Measurements from ENCODE around the gene PPFIA4. TPM values are rescaled to one million over a fixed set of nuclear protein-coding genes. Genes with fewer than 3 reads are reported as not detected.
A peak's percentile ranks its signal among the peaks of the same experiment; 100 is the strongest.

Gene PPFIA4
- total RNA-seq, 1 donor from 2014 or later = 14.7 TPM

DNA sequence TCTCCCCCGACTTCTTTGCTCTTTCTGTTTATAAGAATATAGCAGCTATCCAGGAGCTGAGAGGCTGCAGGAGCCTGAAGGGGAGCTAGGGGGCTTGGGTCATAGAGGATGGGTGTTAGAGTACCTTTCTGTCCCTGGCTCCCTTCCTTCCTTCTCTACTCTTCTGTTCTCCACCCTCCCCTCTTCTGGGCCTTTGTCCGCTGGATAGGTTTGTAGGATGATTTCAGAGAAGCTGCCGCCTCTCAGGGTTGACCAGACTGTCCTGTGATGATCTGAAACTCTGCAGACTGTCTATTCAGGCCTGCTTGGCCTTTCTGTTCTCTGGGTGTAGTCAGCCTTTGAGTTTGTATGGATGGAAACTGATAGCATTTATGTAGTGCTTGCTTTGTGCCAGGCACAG lies 26.3 kb downstream of the PPFIA4 start:
- peaks cover 16% of the 10 kb centered on the region for H3K4me1 Mint-ChIP-seq (ENCODE audit: low read depth)
- peaks cover 27% of the 10 kb centered on the region for H3K36me3 Mint-ChIP-seq (ENCODE audit: low read depth)
- peaks cover 16% of the 10 kb centered on the region for H3K27me3 Mint-ChIP-seq (ENCODE audit: low read depth)
- no peak overlapping the region for H3K27ac Mint-ChIP-seq (ENCODE audit: unreplicated experiment)
- H3K4me3 Mint-ChIP-seq (ENCODE audit: unreplicated experiment) = no peak overlapping the region
- no peak for DNase-seq (ENCODE audit: low spot score)
- H3K9me3 Mint-ChIP-seq (ENCODE audit: low read depth) = no peaks in the 10 kb centered on the region
- TF ChIP-seq, protein P1, sequence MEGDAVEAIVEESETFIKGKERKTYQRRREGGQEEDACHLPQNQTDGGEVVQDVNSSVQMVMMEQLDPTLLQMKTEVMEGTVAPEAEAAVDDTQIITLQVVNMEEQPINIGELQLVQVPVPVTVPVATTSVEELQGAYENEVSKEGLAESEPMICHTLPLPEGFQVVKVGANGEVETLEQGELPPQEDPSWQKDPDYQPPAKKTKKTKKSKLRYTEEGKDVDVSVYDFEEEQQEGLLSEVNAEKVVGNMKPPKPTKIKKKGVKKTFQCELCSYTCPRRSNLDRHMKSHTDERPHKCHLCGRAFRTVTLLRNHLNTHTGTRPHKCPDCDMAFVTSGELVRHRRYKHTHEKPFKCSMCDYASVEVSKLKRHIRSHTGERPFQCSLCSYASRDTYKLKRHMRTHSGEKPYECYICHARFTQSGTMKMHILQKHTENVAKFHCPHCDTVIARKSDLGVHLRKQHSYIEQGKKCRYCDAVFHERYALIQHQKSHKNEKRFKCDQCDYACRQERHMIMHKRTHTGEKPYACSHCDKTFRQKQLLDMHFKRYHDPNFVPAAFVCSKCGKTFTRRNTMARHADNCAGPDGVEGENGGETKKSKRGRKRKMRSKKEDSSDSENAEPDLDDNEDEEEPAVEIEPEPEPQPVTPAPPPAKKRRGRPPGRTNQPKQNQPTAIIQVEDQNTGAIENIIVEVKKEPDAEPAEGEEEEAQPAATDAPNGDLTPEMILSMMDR (IDR thresholded peaks at IDR 0.05) = no peak

DNA sequence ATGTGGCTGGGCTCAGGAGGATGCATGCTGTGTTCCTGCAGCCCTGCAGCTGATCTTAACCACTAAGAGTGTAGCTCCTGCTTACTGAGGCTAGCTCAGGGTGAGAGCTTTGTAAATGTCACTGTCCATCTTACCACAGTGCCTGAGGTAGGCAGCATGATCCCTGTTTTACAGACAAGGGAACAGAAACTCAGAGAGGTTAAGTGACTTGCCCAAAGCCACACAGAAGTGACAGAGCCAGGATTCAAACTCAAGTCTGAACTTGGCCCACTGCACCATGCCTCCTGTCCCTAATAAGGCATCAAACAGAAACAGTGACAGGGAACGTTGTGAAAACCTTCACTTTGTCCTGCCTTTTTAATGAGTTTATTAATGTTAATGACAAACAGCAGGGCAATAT lies 27.9 kb downstream of the PPFIA4 start:
- peaks cover 20% of the 10 kb centered on the region for H3K27me3 Mint-ChIP-seq (ENCODE audit: low read depth)
- TF ChIP-seq, protein P1 (IDR thresholded peaks at IDR 0.05) = no peak
- no peaks in the 10 kb centered on the region for H3K9me3 Mint-ChIP-seq (ENCODE audit: low read depth)
- H3K4me1 Mint-ChIP-seq (ENCODE audit: low read depth) = peaks cover 19% of the 10 kb centered on the region
- DNase-seq (ENCODE audit: low spot score) = no peak
- no peak overlapping the region for H3K4me3 Mint-ChIP-seq (ENCODE audit: unreplicated experiment)
- peaks cover 28% of the 10 kb centered on the region for H3K36me3 Mint-ChIP-seq (ENCODE audit: low read depth)
- H3K27ac Mint-ChIP-seq (ENCODE audit: unreplicated experiment) = no peak overlapping the region

DNA sequence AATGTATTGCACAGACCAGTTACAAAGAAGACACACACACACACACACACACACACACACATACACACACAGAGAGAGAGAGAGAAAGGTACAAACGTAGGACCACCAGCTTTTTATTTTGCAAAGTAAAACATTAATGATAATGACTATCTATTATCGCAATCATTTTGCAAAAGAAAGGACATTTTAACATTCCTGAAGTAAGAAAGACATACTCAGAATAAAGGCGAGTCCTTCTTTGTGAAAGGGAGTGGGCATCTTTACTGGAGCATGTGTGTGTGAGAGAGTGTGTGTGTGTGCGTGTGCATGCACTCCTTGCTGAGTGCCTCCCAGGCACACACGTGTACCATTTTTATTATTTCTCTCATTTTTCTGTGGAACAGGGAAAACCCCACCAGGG lies 28.4 kb downstream of the PPFIA4 start:
- H3K27ac Mint-ChIP-seq (ENCODE audit: unreplicated experiment) = no peak overlapping the region
- H3K4me1 Mint-ChIP-seq (ENCODE audit: low read depth) = peaks cover 19% of the 10 kb centered on the region
- peaks cover 20% of the 10 kb centered on the region for H3K27me3 Mint-ChIP-seq (ENCODE audit: low read depth)

DNA sequence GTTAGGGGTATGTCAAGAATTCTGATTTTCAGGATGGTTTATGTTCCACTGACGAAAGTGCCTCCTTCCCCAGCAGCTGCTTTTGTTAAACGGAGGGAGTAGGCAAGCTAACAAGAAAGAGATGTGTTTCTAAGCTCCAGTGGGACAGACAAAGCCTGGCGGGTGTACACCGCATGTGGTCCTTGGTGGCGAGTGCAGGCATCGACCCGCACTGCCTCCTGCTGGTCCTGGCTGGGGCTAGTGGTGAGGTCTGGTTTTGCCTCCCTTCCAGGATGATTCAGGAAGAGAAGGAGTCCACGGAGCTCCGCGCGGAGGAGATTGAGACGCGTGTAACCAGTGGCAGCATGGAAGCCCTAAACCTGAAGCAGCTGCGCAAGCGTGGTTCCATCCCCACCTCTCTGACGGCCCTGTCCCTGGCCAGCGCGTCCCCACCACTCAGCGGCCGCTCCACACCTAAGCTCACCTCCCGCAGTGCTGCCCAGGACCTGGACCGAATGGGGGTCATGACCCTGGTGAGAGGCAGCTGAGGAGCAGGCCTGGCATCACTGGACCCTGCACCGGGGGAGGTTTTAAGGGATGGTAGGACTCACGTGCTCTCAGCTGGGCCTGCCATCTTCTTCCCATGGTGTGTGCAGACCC lies 29.0 kb downstream of the PPFIA4 start:
- peaks cover 19% of the 10 kb centered on the region for H3K4me1 Mint-ChIP-seq (ENCODE audit: low read depth)
- DNase-seq (ENCODE audit: low spot score) = no peak
- H3K36me3 Mint-ChIP-seq (ENCODE audit: low read depth) = peaks cover 31% of the 10 kb centered on the region
- no peak overlapping the region for H3K27ac Mint-ChIP-seq (ENCODE audit: unreplicated experiment)
- peaks cover 20% of the 10 kb centered on the region for H3K27me3 Mint-ChIP-seq (ENCODE audit: low read depth)
- TF ChIP-seq, protein P1 (IDR thresholded peaks at IDR 0.05) = peak; percentile 27
- no peak overlapping the region for H3K4me3 Mint-ChIP-seq (ENCODE audit: unreplicated experiment)
- no peaks in the 10 kb centered on the region for H3K9me3 Mint-ChIP-seq (ENCODE audit: low read depth)

More for the DNA sequence above, 28.4 kb downstream of the PPFIA4 start:
- Mint-ChIP-seq H3K36me3 (ENCODE audit: low read depth) (peaks cover 31% of the 10 kb centered on the region), H3K4me3 (ENCODE audit: unreplicated experiment) (no peak overlapping the region), H3K9me3 (ENCODE audit: low read depth) (no peaks in the 10 kb centered on the region)
- DNase-seq (ENCODE audit: low spot score) = no peak
- TF ChIP-seq, protein P1 (IDR thresholded peaks at IDR 0.05) = no peak

DNA sequence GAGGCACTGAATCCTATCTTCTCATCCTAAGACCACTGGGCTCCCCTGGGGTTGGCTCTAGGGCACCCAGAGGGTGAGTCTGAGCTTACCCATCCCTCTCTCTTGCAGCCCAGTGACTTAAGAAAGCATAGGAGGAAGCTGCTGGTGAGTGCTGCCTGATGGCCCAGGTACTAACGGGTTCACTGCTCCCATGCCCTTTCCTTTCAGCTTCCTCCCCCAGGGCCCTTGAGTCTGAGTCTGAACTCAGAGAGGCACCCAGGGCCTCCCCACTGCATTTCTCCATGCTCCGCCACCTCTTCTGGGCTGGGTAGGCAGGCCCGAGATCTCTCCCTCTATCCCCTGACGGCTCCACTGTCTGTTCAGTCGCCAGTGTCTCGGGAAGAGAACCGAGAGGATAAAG lies 29.7 kb downstream of the PPFIA4 start:
- DNase-seq (ENCODE audit: low spot score) = no peak
- Mint-ChIP-seq H3K9me3 (ENCODE audit: low read depth) (no peaks in the 10 kb centered on the region), H3K27me3 (ENCODE audit: low read depth) (peaks cover 20% of the 10 kb centered on the region), H3K4me1 (ENCODE audit: low read depth) (peaks cover 19% of the 10 kb centered on the region), H3K36me3 (ENCODE audit: low read depth) (peaks cover 37% of the 10 kb centered on the region), H3K27ac (ENCODE audit: unreplicated experiment) (no peak overlapping the region), H3K4me3 (ENCODE audit: unreplicated experiment) (no peak overlapping the region)
- TF ChIP-seq, protein P1 (IDR thresholded peaks at IDR 0.05) = no peak

Measured in chondrocyte (in vitro differentiated cells).